Activated CD8-positive, alpha-beta memory T cell treated with anti-CD3 and anti-CD28 coated beads, Interleukin-2, amount 50 U/mL, for 48 hours (primary cell): Measurements from ENCODE around the gene CMTM5.
"Not testable (repeated sequence)": the region's sequence is repeated elsewhere in the genome, so short reads cannot be mapped to it uniquely, and the experiment has no call there.

ENCODE experiments used
- DNase-seq: peaks from one replicate; pipeline ENCODE4 v3.0.0-alpha.2; 2020

Gene CMTM5

DNA sequence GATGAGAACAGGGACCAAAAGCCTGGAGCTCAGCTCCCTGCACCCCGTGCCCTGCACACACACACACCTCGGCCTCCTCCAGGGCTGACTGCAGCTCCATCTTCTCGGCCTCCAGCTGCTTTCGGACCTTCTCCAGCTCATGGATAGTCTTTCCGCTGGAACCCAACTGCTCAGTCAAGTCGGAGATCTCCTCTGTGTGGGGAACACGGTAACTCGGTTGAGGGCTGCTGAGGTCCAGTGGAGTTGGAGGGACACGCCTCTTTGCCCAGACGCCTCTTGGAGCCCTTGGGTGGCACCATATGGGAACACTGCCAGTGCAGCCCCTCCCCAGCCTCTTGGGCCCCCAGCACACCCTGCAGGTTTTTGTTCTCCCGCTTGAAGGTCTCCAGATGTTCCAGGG is 40.0 kb downstream of the CMTM5 start:
- no peak for DNase-seq

DNA sequence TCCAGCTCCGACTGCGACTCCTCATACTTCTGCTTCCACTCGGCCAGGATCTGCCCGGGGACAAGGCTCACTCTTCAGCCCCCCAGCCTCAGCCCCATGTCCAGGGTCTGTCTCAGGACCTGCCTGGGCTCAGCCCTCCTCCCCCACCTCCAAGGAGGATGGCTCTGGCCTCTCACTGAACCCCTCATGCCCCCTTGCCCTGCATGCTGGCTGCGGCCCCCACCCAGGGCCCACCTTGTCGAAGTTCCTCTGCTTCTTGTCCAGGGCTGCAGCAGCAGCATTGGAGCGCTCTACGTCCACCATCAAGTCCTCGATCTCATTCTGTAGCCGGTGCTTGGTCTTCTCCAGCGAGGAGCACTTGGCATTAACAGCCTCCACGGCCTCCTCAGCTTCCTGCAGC is 40.4 kb downstream of the CMTM5 start:
- not testable (repeated sequence) for DNase-seq

DNA sequence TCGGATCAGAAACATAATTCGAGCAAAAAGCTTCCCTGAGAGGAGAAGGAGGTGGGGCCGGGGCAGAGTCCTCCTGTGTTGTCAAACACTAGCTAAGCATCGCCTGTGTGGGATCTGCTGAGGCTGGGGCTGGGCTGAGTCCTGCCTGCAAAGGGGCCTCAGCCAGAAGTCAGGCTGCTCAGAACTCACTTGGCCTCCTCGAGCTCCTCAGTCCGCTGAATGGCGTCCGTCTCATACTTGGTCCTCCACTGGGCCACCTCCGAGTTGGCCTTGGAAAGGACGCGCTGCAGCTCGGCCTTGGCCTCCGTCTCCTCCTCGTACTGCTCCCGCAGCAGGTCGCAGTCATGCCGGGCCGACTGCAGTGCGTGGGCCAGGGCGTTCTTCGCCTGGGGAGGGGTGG is 41.2 kb downstream of the CMTM5 start:
- DNase-seq = no peak

DNA sequence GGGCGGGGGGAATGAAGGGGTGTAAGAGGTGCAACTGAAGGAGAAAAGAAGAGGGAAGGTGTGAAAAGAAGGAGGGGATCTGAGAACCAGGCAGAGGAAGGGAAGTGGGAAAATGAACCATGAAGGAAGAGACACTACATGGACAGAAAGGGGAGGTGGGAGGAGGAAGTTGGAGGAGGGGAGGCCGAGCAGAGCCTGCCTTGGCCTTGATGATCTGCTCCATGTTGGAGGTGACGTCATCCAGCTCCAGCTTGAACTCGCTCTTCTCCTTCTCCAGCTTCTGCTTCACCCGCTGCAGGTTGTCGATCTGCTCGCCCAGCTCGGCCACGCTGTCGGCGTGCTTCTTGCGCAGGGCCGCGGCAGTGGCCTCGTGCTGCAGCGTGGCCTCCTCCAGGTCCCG is 42.8 kb downstream of the CMTM5 start:
- DNase-seq = not testable (repeated sequence)

DNA sequence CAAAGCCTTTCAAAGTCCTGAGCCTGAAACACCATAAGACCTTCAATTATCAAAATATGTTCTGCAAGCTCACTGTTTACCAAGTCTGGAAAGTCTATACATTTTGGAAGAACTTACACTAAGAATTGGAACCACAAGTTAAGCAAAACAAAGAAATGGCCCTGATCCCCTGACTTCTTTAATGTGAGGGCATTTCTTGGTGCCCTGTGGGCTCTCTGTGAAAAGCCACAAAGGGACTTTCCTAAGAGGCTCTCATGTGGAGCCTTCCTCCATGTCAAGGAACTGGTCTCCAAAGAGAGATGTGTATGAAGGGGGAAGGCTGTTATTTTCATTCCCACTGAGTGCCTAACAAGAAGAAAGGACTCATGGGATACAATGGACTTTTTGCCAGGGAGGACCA is 44.7 kb downstream of the CMTM5 start:
- no peak for DNase-seq

DNA sequence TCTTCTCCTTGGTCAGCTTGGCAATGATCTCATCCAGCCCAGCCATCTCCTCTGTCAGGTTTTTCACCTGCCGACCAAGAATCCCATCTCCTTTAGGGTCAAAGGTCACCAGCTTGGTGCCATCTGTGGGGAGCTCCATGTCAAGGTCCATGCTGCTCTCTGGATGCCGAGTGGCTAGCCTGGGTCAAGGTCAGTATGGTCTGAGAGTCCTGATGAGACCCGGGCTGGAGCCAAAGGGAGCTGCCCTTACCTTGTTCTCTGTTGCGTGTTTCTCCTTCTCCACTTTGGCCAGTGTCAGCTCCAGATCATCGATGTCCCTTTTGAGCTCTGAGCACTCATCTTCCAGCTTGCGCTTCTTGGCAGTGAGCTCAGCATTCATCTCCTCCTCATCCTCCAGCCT is 46.8 kb downstream of the CMTM5 start:
- no peak for DNase-seq

DNA sequence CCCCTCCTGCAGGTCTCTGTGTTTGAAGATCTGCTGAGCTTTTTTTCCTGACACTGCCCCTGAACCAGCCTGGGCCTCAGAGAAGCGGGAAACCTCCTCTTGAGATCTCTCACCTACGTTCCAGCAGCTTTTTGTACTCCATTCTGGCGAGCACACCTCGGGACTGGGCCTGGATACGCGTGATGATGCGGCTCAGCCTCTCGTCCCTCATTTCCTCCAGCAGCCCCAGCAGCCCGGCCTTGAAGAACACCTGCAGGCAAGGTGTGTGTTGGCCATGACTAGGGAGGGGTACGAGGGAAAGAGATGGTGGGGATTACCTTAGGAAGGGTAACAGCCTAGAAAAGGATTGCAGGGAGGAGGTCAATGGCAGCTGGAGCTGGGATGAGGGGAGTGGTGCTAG is 48.3 kb downstream of the CMTM5 start:
- DNase-seq = no peak

DNA sequence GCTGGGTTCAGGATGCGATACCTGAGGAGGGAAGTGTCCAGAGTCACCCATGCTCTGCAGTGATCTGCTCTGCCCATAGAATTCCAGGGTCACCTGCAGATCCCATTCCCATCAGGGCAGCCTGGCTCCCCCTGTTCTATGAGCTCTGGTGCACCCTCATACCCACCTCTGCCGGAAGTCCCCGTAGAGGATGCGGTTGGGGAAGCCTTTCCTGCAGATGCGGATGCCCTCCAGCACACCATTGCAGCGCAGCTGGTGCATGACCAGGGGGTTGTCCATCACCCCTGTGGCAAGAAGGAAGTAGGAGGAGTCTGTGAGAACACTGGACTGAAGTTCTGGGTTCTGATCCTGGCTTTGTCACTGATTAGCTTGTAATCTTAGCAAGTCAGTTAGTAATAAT is 49.0 kb downstream of the CMTM5 start:
- not testable (repeated sequence) for DNase-seq

DNA sequence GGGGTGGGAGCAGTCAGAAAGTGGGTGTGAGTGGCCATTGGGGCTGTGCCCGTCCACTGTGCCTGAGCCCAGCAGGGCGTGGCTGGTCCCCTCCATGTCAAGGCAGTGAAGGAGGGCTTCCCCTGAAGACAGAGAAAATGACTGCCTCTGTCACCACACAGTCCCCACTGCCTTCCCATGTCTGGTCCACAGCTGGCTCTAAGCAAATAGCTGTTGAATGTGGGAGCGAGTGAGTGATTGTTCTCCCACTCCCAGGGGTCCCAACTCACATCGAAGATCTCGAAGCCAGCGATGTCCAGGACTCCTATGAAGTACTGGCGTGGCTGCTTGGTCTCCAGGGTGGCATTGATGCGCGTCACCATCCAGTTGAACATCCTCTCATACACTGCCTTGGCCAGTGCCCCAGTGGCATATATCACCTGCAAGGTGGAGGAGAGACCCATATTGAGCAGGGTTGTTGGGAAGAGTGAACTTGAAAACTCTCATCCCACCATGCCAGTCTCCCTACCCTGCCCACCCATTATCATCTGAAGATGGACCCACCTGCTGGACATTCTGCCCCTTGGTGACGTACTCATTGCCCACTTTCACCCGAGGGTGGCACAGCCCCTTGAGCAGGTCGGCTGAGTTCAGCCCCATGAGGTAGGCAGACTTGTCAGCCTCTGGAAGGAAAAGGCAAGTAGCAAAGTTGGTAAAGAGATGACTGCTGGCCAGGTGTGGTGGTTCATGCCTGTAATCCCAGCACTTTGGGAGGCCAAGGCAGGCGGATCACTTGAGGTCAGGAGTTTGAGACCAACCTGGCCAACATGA is 52.0 kb downstream of the CMTM5 start:
- DNase-seq = no peak
